Ascending aorta (tissue), 2 donors: Measurements from ENCODE around the gene UEVLD. TPM values are rescaled to one million over a fixed set of nuclear protein-coding genes. Genes with fewer than 3 reads are reported as not detected.
"Not testable (repeated sequence)": the region's sequence is repeated elsewhere in the genome, so short reads cannot be mapped to it uniquely, and the experiment has no call there.

Source experiments
- DNase-seq, 2 donors: peaks; one replicate each; pipeline ENCODE4 v3.0.0-alpha.2; 2019; ENCODE audit warnings: low spot score in 2 of 2
- H3K27ac ChIP-seq, 2 donors: fragments of 200-600 bp; sonication (generic); one replicate each; pipeline ENCODE4 v1.5.1; 2016 to 2017; ENCODE audit warnings: mild to moderate bottlenecking in 1 of 2
- H3K27me3 ChIP-seq: fragments of 200-600 bp; sonication (generic); one replicate; pipeline ENCODE4 v1.5.1; 2017
- H3K36me3 ChIP-seq, 2 donors: fragments of 200-600 bp; sonication (generic); one replicate each; pipeline ENCODE4 v1.5.1; 2016
- H3K4me1 ChIP-seq, 2 donors: fragments of 200-600 bp; sonication (generic); one replicate each; pipeline ENCODE4 v1.5.1; 2016 to 2017; ENCODE audit warnings: mild to moderate bottlenecking in 1 of 2
- H3K4me3 ChIP-seq, 2 donors: fragments of 200-600 bp; sonication (generic); one replicate each; pipeline ENCODE4 v1.5.1; 2016 to 2017; ENCODE audit warnings: mild to moderate bottlenecking in 1 of 2
- H3K9me3 ChIP-seq, 2 donors: fragments of 200-600 bp; sonication (generic); one replicate each; pipeline ENCODE4 v1.5.1; 2016
- intact Hi-C: fragments of 100-400 bp; cut with DNase I; formaldehyde crosslinking; loops from one replicate; pipeline ENCODE4 v1.15.1; 2023
- total RNA-seq: library from RNA; depleted of rRNA; stranded (reverse); fragments of >200 nt; gene quantifications from one replicate; pipeline ENCODE4 v1.1.0, GENCODE V29; 2016
- TF ChIP-seq, protein P1 (sequence below), 3 experiments: fragments of 200-600 bp in 2 of 3; fragments of 450-650 bp in 1 of 3; sonication (generic) in 2 of 3; IDR thresholded peaks; one replicate each; pipeline ENCODE4 v1.5.1; 2016 to 2019; ENCODE audit warnings: antibody characterized with exemption in 3 of 3, mild to moderate bottlenecking in 1 of 3, moderate library complexity in 1 of 3

The UEVLD gene
- total RNA-seq, 1 donor from 2014 or later = 10.1 TPM

DNA sequence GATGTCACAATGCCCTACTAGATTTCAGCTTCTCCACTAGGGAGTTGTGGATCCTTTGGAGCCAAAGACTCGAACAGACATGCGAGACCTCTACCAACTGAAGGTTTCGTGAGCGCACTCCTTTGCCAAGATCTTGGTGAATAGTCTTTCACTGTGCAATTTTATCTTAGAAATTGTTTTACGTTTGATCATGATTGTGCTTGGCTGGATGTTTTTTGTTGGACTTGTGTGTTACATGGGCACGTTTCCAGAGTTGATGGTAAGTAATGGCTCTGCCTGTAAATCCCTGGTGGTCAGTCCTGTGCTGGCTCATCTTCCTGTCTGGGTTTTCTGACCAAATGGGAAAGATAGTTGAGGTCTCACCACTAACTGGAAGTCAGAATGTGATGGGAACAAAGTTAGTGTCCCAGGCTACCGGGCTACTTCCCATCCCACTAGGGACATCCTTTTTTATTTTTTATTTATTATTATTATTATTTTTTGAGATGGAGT is 11.3 kb upstream of the UEVLD start, which contains the start of gene MISFA:
Gene MISFA, plus strand, starts transcription at position 51 of the 492 bp plus-strand sequence. Its CDS starts 140 bp downstream, at position 191.
- no peaks in the 10 kb centered on the region for H3K27me3 ChIP-seq
- DNase-seq = no peak
- H3K36me3 ChIP-seq = peaks cover 6 to 12% of the 10 kb centered on the region in 2 donors
- H3K4me1 ChIP-seq = no peaks in the 10 kb centered on the region
- H3K27ac ChIP-seq = no peak within 1 kb of the TSS
- intact Hi-C loops = loop anchor here (5.0 kb wide), 1 partner anchor 43 kb away; no protein-coding TSS in a partner anchor
- H3K4me3 ChIP-seq = no peak within 1 kb of the TSS
- no peaks in the 10 kb centered on the region for H3K9me3 ChIP-seq
- TF ChIP-seq, protein P1, sequence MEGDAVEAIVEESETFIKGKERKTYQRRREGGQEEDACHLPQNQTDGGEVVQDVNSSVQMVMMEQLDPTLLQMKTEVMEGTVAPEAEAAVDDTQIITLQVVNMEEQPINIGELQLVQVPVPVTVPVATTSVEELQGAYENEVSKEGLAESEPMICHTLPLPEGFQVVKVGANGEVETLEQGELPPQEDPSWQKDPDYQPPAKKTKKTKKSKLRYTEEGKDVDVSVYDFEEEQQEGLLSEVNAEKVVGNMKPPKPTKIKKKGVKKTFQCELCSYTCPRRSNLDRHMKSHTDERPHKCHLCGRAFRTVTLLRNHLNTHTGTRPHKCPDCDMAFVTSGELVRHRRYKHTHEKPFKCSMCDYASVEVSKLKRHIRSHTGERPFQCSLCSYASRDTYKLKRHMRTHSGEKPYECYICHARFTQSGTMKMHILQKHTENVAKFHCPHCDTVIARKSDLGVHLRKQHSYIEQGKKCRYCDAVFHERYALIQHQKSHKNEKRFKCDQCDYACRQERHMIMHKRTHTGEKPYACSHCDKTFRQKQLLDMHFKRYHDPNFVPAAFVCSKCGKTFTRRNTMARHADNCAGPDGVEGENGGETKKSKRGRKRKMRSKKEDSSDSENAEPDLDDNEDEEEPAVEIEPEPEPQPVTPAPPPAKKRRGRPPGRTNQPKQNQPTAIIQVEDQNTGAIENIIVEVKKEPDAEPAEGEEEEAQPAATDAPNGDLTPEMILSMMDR (IDR thresholded peaks at IDR 0.05) = no peak

DNA sequence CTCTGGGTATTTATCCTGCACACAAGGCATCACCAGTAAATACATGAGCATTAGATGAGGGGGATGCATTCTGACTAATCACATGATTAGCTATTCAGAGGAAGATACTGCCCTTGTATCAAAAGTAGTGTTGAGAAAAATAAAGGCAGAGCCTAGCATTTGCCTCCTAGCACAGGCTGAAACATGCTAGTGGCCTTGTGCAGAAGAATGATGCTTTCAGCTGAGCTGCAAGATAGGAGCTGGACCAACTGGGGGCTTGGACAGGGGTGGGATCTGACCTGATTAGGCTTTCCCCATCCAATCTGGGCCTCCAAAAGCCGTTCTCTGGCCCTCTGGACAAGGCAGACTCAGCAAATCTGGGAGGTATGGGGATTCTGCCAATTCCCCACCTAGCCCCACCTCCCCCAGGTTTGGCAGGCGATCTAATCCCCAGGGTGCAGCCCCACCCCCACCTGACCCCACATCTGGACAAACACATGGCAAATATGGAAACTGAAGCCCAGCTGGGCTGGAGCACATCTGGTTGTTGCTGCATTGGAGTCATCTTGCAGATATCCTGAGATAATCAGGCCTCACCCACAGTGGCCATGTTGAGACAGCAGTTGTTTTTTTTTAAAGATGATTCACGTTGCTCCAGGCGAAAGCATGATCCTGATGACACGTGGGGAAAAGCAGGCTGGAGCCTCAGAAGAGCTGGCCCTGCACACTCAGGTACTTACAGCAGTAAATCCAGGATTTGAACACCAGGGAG is 6.6 kb upstream of the UEVLD start:
- no peak for DNase-seq
- Histone ChIP-seq H3K4me1 (peaks cover 1 to 4% of the 10 kb centered on the region in 2 donors), H3K4me3 (no peak overlapping the region), H3K36me3 (peaks cover 6 to 12% of the 10 kb centered on the region in 2 donors), H3K9me3 (no peaks in the 10 kb centered on the region), H3K27me3 (no peaks in the 10 kb centered on the region), H3K27ac (no peak overlapping the region)
- intact Hi-C loops = no loop called here
- TF ChIP-seq, protein P1 (IDR thresholded peaks at IDR 0.05) = no peak

DNA sequence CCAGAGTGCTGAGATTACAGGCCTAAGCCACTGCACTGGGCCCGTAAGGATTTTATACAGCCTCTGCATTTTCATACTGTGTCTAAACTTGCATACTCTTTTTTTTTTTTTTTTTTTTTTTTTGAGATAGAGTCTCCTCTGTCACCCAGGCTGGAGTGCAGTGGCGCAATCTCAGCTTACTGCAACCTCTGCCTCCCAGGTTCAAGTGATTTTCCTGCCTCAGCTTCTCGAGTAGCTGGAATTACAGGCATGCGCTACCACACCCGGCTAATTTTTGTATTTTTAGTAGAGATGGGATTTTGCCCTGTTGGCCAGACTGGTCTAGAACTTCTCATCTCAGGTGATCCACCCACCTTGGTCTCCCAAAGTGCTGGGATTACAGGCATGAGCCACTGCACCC is 5.6 kb upstream of the UEVLD start:
- intact Hi-C loops, H3K9me3 ChIP-seq, H3K27ac ChIP-seq, H3K27me3 ChIP-seq, H3K4me3 ChIP-seq, DNase-seq: not testable (repeated sequence)
- peaks cover 8 to 12% of the 10 kb centered on the region in 2 donors for H3K4me1 ChIP-seq
- H3K36me3 ChIP-seq = peaks cover 6 to 12% of the 10 kb centered on the region in 2 donors

DNA sequence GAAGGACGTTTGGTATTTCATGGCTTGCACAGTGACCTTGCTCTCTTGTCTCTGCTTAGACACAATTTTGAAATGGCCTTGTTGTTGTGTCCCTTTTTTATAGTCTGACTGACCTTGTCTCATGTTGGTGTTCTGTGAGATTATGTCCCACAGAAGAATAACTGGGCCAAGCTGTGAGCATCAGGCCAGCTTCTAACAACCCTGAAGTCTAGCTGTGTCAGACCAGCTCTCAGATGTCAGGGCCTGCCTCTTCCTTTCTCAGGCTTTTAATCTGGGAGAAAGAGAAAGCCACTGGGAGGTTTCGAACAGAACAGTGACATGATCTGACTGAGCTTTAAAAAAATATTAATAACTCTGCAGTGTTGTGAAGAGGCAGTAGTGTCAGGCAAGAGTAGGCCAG is 2.0 kb upstream of the UEVLD start:
- DNase-seq = no peak
- H3K4me1 ChIP-seq = peaks cover 8 to 21% of the 10 kb centered on the region in 2 donors
- no peaks in the 10 kb centered on the region for H3K9me3 ChIP-seq
- TF ChIP-seq, protein P1 (IDR thresholded peaks at IDR 0.05) = no peak
- H3K36me3 ChIP-seq = peaks cover 0 to 3% of the 10 kb centered on the region in 2 donors
- intact Hi-C loops = no loop called here
- no peak overlapping the region for H3K27ac ChIP-seq
- H3K4me3 ChIP-seq = no peak overlapping the region
- no peaks in the 10 kb centered on the region for H3K27me3 ChIP-seq

DNA sequence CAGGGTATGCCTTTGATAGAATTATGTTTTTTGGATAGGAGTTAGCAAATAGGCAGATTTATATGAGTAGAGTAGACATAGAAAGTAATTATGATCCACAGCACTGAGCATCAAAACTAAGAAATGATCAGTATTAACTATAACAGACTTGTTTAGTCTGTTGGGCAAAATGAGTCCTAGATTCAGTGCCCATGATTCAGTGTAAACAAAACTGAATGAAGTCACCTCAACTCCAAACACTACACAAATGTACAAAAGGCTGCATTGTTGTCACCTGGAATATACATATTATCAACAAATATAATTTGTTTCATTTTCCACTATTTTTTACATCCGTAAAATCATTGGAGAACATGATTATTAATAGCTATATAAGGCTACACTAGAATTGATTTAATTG is 6.7 kb downstream of the UEVLD start:
- no peaks in the 10 kb centered on the region for H3K27me3 ChIP-seq
- no peaks in the 10 kb centered on the region for H3K9me3 ChIP-seq
- intact Hi-C loops = no loop called here
- no peak for DNase-seq
- no peak overlapping the region for H3K27ac ChIP-seq
- H3K4me1 ChIP-seq = peaks cover 0 to 1% of the 10 kb centered on the region in 2 donors
- peaks cover 3 to 17% of the 10 kb centered on the region in 2 donors for H3K36me3 ChIP-seq
- TF ChIP-seq, protein P1 (IDR thresholded peaks at IDR 0.05) = no peak
- no peak overlapping the region for H3K4me3 ChIP-seq

DNA sequence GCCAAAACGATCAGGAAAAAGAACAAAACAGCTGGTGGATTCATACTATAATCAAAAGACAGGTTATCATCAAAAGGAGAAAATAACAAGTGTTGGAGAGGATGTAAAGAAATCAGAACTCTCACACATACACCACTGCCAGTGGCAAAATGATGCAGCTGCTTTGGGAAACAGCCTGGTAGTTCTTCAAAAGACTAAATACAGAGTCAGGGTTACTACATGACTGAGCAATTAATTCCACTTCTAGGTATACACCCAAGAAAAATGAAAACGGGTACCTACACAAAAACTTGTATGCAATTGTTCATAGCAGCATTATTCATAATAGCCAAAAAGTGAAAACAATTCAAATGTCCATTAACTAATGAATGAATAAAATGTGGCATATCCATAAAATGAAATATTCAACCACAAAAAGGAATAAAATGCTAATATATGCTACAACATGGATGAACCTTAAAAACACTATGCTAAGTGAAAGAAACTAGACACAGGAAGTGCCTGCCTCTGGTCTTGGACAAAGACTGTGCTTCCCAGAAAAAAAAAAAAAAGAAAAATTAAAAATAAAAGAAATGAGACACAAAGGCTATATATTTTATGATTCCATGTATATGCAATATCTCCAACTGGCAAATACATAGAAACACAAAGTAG is 8.3 kb downstream of the UEVLD start:
- H3K4me3 ChIP-seq = no peak overlapping the region
- no peaks in the 10 kb centered on the region for H3K4me1 ChIP-seq
- no peaks in the 10 kb centered on the region for H3K9me3 ChIP-seq
- H3K27me3 ChIP-seq = no peaks in the 10 kb centered on the region
- no peak overlapping the region for H3K27ac ChIP-seq
- intact Hi-C loops = no loop called here
- DNase-seq = no peak
- TF ChIP-seq, protein P1 (IDR thresholded peaks at IDR 0.05) = no peak
- H3K36me3 ChIP-seq = peaks cover 16 to 29% of the 10 kb centered on the region in 2 donors
